ENCODE data around the gene SMYD3. TPM values are rescaled to one million over a fixed set of nuclear protein-coding genes. Genes with fewer than 3 reads are reported as not detected.

SMYD3 gene
- total RNA-seq, 2 donors from 2014 or later: 16.2 to 16.4 TPM

- no peak overlapping the region for H3K27ac ChIP-seq
- H3K4me3 ChIP-seq: no peak overlapping the region
- H3K4me1 ChIP-seq: no peaks in the 10 kb centered on the region
- intact Hi-C loops (cut with DNase I): no loop called here
- no peak overlapping the region for H3K9ac ChIP-seq (ENCODE audit: low read depth in 2 of 2, low read length in 2 of 2)
- H3K27me3 ChIP-seq: no peaks in the 10 kb centered on the region
- H3K9me3 ChIP-seq: no peaks in the 10 kb centered on the region
- DNase-seq: no peak
- no peak for TF ChIP-seq CTCF (IDR thresholded peaks at IDR 0.05)
- H3K36me3 ChIP-seq: no peaks in the 10 kb centered on the region
Observed at GRCh38 chr1:246179401-246179800, 327.7 kb downstream of the SMYD3 start.

- no peak for TF ChIP-seq CTCF (IDR thresholded peaks at IDR 0.05)
- Histone ChIP-seq H3K27me3 (no peaks in the 10 kb centered on the region), H3K9ac (ENCODE audit: low read depth in 2 of 2, low read length in 2 of 2) (no peak overlapping the region), H3K4me1 (no peaks in the 10 kb centered on the region), H3K36me3 (no peaks in the 10 kb centered on the region), H3K27ac (no peak overlapping the region), H3K9me3 (no peaks in the 10 kb centered on the region), H3K4me3 (no peak overlapping the region)
- intact Hi-C loops (cut with DNase I): no loop called here
- DNase-seq: no peak
Observed at GRCh38 chr1:246178717-246179311, 328.3 kb downstream of the SMYD3 start.

- no peaks in the 10 kb centered on the region for H3K4me1 ChIP-seq
- H3K9me3 ChIP-seq: no peaks in the 10 kb centered on the region
- H3K27ac ChIP-seq: no peak overlapping the region
- TF ChIP-seq CTCF (IDR thresholded peaks at IDR 0.05): no peak
- intact Hi-C loops (cut with DNase I): no loop called here
- no peak overlapping the region for H3K4me3 ChIP-seq
- no peaks in the 10 kb centered on the region for H3K27me3 ChIP-seq
- DNase-seq: no peak
- no peak overlapping the region for H3K9ac ChIP-seq (ENCODE audit: low read depth in 2 of 2, low read length in 2 of 2)
- H3K36me3 ChIP-seq: no peaks in the 10 kb centered on the region
Observed at GRCh38 chr1:246176126-246177024, 330.7 kb downstream of the SMYD3 start.

GRCh38 chr1:246170574-246171261 lies 336.4 kb downstream of the SMYD3 start:
- intact Hi-C loops (cut with DNase I): no loop called here
- Histone ChIP-seq H3K9ac (ENCODE audit: low read depth in 2 of 2, low read length in 2 of 2) (no peak overlapping the region), H3K36me3 (no peaks in the 10 kb centered on the region), H3K9me3 (no peaks in the 10 kb centered on the region), H3K27me3 (no peaks in the 10 kb centered on the region), H3K27ac (no peak overlapping the region), H3K4me1 (no peaks in the 10 kb centered on the region), H3K4me3 (no peak overlapping the region)
- no peak for DNase-seq
- TF ChIP-seq CTCF (IDR thresholded peaks at IDR 0.05): no peak

- no peaks in the 10 kb centered on the region for H3K9me3 ChIP-seq
- no peaks in the 10 kb centered on the region for H3K4me1 ChIP-seq
- H3K36me3 ChIP-seq: no peaks in the 10 kb centered on the region
- H3K4me3 ChIP-seq: no peak overlapping the region
- intact Hi-C loops (cut with DNase I): no loop called here
- no peak overlapping the region for H3K9ac ChIP-seq (ENCODE audit: low read depth in 2 of 2, low read length in 2 of 2)
- DNase-seq: no peak
- H3K27ac ChIP-seq: no peak overlapping the region
- TF ChIP-seq CTCF (IDR thresholded peaks at IDR 0.05): no peak
- H3K27me3 ChIP-seq: no peaks in the 10 kb centered on the region
Observed at GRCh38 chr1:246169486-246169885, 337.6 kb downstream of the SMYD3 start.
